Spleen (tissue), 7 donors: ENCODE data around the gene KIF5B.

Experiments
- POLR2A ChIP-seq, 3 donors: fragments of 450-650 bp; IDR thresholded peaks; one replicate each; pipeline ENCODE4 v1.5.1; 2017; ENCODE audit warnings: antibody characterized with exemption in 3 of 3, mild to moderate bottlenecking in 1 of 3
- TF ChIP-seq, protein P1 (sequence below), 11 experiments: fragments of 200-600 bp in 7 of 11; fragments of 450-650 bp in 4 of 11; sonication (generic) in 4 of 11; IDR thresholded peaks in 8 of 11; conservative IDR thresholded peaks in 3 of 11; 1 replicate in 7 of 11; 2 replicates in 4 of 11; pipeline versions ENCODE4 v1.4.0 to v1.8.0; 2016 to 2021; ENCODE audit warnings: antibody characterized with exemption in 11 of 11, inconsistent platforms in 4 of 11, mild to moderate bottlenecking in 1 of 11
- donor health status: DM: no; HTN: no; CAD: no; lungs with moderate emphysema.
- donor health status: DM: no; HTN: no; CAD: no.
- donor health status: DM: no; HTN: no; CAD: no.

DNA sequence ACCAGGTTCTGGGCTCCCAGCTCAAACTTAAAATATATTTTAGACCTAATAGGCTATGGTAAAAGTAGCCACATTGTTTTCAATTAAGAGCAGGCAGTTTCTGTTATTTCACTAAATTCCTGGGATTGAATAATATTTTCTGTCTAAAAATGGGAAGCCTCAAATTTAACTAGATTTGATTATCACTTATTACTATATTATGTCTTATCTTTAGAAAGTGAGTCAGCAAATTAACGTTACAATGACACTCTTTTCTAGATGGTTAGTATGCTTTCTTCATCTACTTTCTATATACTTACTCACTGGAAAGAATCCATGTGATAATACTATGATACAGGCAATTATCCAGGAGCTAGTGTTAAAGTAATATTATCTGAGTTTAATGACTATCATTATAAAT, 27.5 kb downstream of the KIF5B start:
- no peak for TF ChIP-seq POLR2A (IDR thresholded peaks at IDR 0.05)
- TF ChIP-seq, protein P1, sequence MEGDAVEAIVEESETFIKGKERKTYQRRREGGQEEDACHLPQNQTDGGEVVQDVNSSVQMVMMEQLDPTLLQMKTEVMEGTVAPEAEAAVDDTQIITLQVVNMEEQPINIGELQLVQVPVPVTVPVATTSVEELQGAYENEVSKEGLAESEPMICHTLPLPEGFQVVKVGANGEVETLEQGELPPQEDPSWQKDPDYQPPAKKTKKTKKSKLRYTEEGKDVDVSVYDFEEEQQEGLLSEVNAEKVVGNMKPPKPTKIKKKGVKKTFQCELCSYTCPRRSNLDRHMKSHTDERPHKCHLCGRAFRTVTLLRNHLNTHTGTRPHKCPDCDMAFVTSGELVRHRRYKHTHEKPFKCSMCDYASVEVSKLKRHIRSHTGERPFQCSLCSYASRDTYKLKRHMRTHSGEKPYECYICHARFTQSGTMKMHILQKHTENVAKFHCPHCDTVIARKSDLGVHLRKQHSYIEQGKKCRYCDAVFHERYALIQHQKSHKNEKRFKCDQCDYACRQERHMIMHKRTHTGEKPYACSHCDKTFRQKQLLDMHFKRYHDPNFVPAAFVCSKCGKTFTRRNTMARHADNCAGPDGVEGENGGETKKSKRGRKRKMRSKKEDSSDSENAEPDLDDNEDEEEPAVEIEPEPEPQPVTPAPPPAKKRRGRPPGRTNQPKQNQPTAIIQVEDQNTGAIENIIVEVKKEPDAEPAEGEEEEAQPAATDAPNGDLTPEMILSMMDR (IDR thresholded peaks at IDR 0.05 in 8 of 11, conservative IDR thresholded peaks at IDR 0.05 in 3 of 11), result no peak
